H1 (cell line): Measurements from ENCODE around the gene C1orf174. TPM values are rescaled to one million over a fixed set of nuclear protein-coding genes. Genes with fewer than 3 reads are reported as not detected.

ENCODE experiments used
- CTCF ChIA-PET: fragments of 300-600 bp; sonication (Branson Sonifier 250); formaldehyde crosslinking; loops from one replicate; lab custom pipeline; 2021; ENCODE audit not compliant: partially characterized antibody; lab: Charles Lee
- POLR2A ChIA-PET: fragments of 300-600 bp; sonication (Branson Sonifier 250); formaldehyde crosslinking; loops from one replicate; lab custom pipeline; 2021; ENCODE audit warnings: inconsistent platforms; ENCODE audit not compliant: partially characterized antibody; lab: Charles Lee
- DNase-seq, 2 experiments: peaks; one replicate each; pipeline versions ENCODE4 v3.0.0 to v3.0.0-alpha.2; 2010 to 2022; ENCODE audit warnings: low spot score in 2 of 2, low read depth in 1 of 2, mixed read lengths in 1 of 2
- FAIRE-seq: peaks from 2 replicates; lab custom pipeline; 2011; peaks lifted over from hg19 to GRCh38; lab: Jason Lieb, UNC
- H2AFZ ChIP-seq: 2 replicates; pipeline ENCODE4 v1.8.1; 2012; ENCODE audit warnings: low read length, inconsistent platforms
- H2AK5ac ChIP-seq: 2 replicates; pipeline ENCODE4 v1.6.1; 2013; ENCODE audit warnings: low read depth, low read length
- H2BK120ac ChIP-seq: replicated peaks from 2 replicates; pipeline ENCODE3; 2013; ENCODE audit warnings: low read depth, low read length, inconsistent platforms
- H2BK12ac ChIP-seq: 2 replicates; pipeline ENCODE4 v1.6.1; 2013; ENCODE audit warnings: low read depth, low read length
- H2BK15ac ChIP-seq: 2 replicates; pipeline ENCODE4 v1.6.1; 2013; ENCODE audit warnings: low read length
- H2BK20ac ChIP-seq: 2 replicates; pipeline ENCODE4 v1.6.1; 2013; ENCODE audit warnings: low read length
- H2BK5ac ChIP-seq: 2 replicates; pipeline ENCODE4 v1.6.1; 2013; ENCODE audit warnings: low read depth, low read length
- H3K14ac ChIP-seq: 2 replicates; pipeline ENCODE4 v1.6.1; 2013; ENCODE audit warnings: inconsistent platforms; ENCODE audit not compliant: insufficient read length
- H3K18ac ChIP-seq: 2 replicates; pipeline ENCODE4 v1.6.1; 2013; ENCODE audit warnings: low read length; ENCODE audit errors: extremely low read depth
- H3K23ac ChIP-seq: 2 replicates; pipeline ENCODE4 v1.6.1; 2013; ENCODE audit warnings: inconsistent platforms; ENCODE audit not compliant: insufficient read length
- H3K23me2 ChIP-seq: 2 replicates; pipeline ENCODE4 v1.6.1; 2013; ENCODE audit warnings: low read depth, low read length
- H3K27ac ChIP-seq: 2 replicates; pipeline ENCODE4 v1.6.1; 2011; ENCODE audit warnings: low read depth, low read length, inconsistent platforms
- H3K27me3 ChIP-seq, 4 experiments: replicated peaks in 1 of 4; 1 replicate in 1 of 4; 2 replicates in 3 of 4; pipeline versions ENCODE4 v1.6.1 to v1.8.1; 2011 to 2013; ENCODE audit warnings: low read length in 3 of 4, mild to moderate bottlenecking in 3 of 4, inconsistent platforms in 2 of 4, mixed read lengths in 2 of 4, moderate library complexity in 1 of 4; ENCODE audit not compliant: control insufficient read depth in 3 of 4, insufficient read depth in 3 of 4; ENCODE audit errors: extremely low read depth in 1 of 4
- H3K36me3 ChIP-seq, 4 experiments: 2 replicates each; pipeline versions ENCODE4 v1.6.1 to v1.8.1; 2011 to 2013; ENCODE audit warnings: mild to moderate bottlenecking in 4 of 4, low read length in 3 of 4, moderate library complexity in 2 of 4, control low read depth in 1 of 4, inconsistent platforms in 1 of 4; ENCODE audit not compliant: insufficient read depth in 4 of 4, control insufficient read depth in 2 of 4
- H3K4ac ChIP-seq: replicated peaks from 2 replicates; pipeline ENCODE3; 2013; ENCODE audit warnings: low read length, low read depth, mixed read lengths, inconsistent platforms; ENCODE audit not compliant: insufficient read length
- H3K4me1 ChIP-seq, 4 experiments: replicated peaks in 1 of 4; 1 replicate in 1 of 4; 2 replicates in 3 of 4; pipeline versions ENCODE4 v1.6.1 to v1.8.1; 2011 to 2013; ENCODE audit warnings: low read length in 3 of 4, inconsistent platforms in 2 of 4, mixed read lengths in 1 of 4; ENCODE audit not compliant: insufficient read depth in 4 of 4, control insufficient read depth in 3 of 4
- H3K4me2 ChIP-seq, 2 experiments: 2 replicates each; pipeline versions ENCODE4 v1.6.1 to v1.8.1; 2011 to 2013; ENCODE audit warnings: low read depth in 2 of 2, low read length in 2 of 2, control low read depth in 1 of 2, inconsistent platforms in 1 of 2, mild to moderate bottlenecking in 1 of 2; ENCODE audit not compliant: insufficient read depth in 1 of 2
- H3K4me3 ChIP-seq, 4 experiments: fragments of 200-600, 300-600 bp in 1 of 4; sonication (generic), shearing (Covaris generic), sonication (Bioruptor Twin) in 1 of 4; 2 replicates each; pipeline versions ENCODE4 v1.5.1 to v1.8.1; 2011 to 2016; ENCODE audit warnings: low read length in 4 of 4, low read depth in 3 of 4, control low read depth in 2 of 4, inconsistent platforms in 2 of 4, mild to moderate bottlenecking in 2 of 4, mixed read lengths in 1 of 4, moderate library complexity in 1 of 4; ENCODE audit not compliant: insufficient read depth in 2 of 4; ENCODE audit errors: extremely low read depth in 1 of 4
- H3K56ac ChIP-seq: replicated peaks from 2 replicates; pipeline ENCODE3; 2013; ENCODE audit warnings: low read depth, mild to moderate bottlenecking, mixed read lengths, low read length, inconsistent platforms; ENCODE audit not compliant: insufficient read length
- H3K79me1 ChIP-seq: 2 replicates; pipeline ENCODE4 v1.6.1; 2013; ENCODE audit warnings: low read depth, low read length, control low read depth
- H3K79me2 ChIP-seq, 2 experiments: 2 replicates each; pipeline versions ENCODE4 v1.6.1 to v1.8.1; 2012 to 2013; ENCODE audit warnings: low read length in 2 of 2, mild to moderate bottlenecking in 2 of 2, inconsistent platforms in 1 of 2; ENCODE audit not compliant: insufficient read depth in 2 of 2, control insufficient read depth in 1 of 2
- H3K9ac ChIP-seq, 4 experiments: replicated peaks in 1 of 4; 1 replicate in 1 of 4; 2 replicates in 3 of 4; pipeline versions ENCODE4 v1.6.1 to v1.8.1; 2011 to 2013; ENCODE audit warnings: low read depth in 3 of 4, low read length in 3 of 4, control low read depth in 2 of 4, mild to moderate bottlenecking in 2 of 4, moderate library complexity in 2 of 4, inconsistent platforms in 1 of 4; ENCODE audit errors: extremely low read depth in 1 of 4
- H3K9me3 ChIP-seq, 2 experiments: 2 replicates each; pipeline versions ENCODE4 v1.6.1 to v1.8.1; 2012 to 2013; ENCODE audit warnings: mild to moderate bottlenecking in 2 of 2, moderate library complexity in 2 of 2, control low read depth in 1 of 2, inconsistent platforms in 1 of 2, low read depth in 1 of 2, low read length in 1 of 2, mixed read lengths in 1 of 2; ENCODE audit not compliant: insufficient read depth in 2 of 2
- H4K20me1 ChIP-seq, 2 experiments: replicated peaks in 1 of 2; 2 replicates each; pipeline versions ENCODE3 to v1.8.1; 2011 to 2013; ENCODE audit warnings: inconsistent platforms in 2 of 2, low read length in 2 of 2, mild to moderate bottlenecking in 1 of 2; ENCODE audit not compliant: insufficient read depth in 2 of 2, control insufficient read depth in 1 of 2
- H4K5ac ChIP-seq: 2 replicates; pipeline ENCODE4 v1.6.1; 2013; ENCODE audit warnings: low read length, low read depth, mixed read lengths, inconsistent platforms; ENCODE audit not compliant: insufficient read length
- H4K8ac ChIP-seq: 2 replicates; pipeline ENCODE4 v1.8.0; 2013; ENCODE audit warnings: mild to moderate bottlenecking, moderate library complexity, low read length, inconsistent platforms; ENCODE audit not compliant: insufficient read depth; ENCODE audit errors: extremely low read depth
- H4K91ac ChIP-seq: replicated peaks from 2 replicates; pipeline ENCODE3; 2013; ENCODE audit warnings: low read length, mixed read lengths, inconsistent platforms; ENCODE audit not compliant: insufficient read length
- SP2 ChIP-seq: IDR thresholded peaks from 2 replicates; pipeline ENCODE4 v1.6.1; 2012; ENCODE audit warnings: mild to moderate bottlenecking, low read length, inconsistent platforms
- USF2 ChIP-seq: IDR thresholded peaks from 2 replicates; pipeline ENCODE4 v1.6.1; 2011; ENCODE audit warnings: low read length, improper control_type of control experiment
- WGBS, 2 experiments: shearing (Covaris generic) in 1 of 2; methylation state at CpG; one replicate each; pipeline versions ENCODE4 v1.1.6 to v1.1.7; 2013 to 2015; ENCODE audit warnings: low lambda C conversion rate in 2 of 2, mixed read lengths in 2 of 2, inconsistent platforms in 1 of 2, low coverage in 1 of 2, missing lambda C conversion rate in 1 of 2; ENCODE audit not compliant: insufficient replicate concordance in 2 of 2, insufficient coverage in 1 of 2, insufficient read length in 1 of 2; ENCODE audit errors: extremely low coverage in 1 of 2, missing lambda C conversion rate in 1 of 2; 5-methylcytosine and 5-hydroxymethylcytosine counted together
- polyA plus RNA-seq, 7 experiments: library from polyadenylated mRNA; depleted of rRNA in 3 of 7; stranded (reverse) in 5 of 7; unstranded in 2 of 7; fragments of >200 nt in 5 of 7; fragments of 200-250 nt in 2 of 7; gene quantifications; 1 replicate in 5 of 7; 2 replicates in 1 of 7; 4 replicates in 1 of 7; pipeline versions ENCODE4 v1.2.1 to v1.2.3, GENCODE V29; 2011 to 2013; ENCODE audit warnings: missing spikeins in 2 of 7, mixed read lengths in 2 of 7
- total RNA-seq: library from RNA; stranded (reverse); fragmentation: NEBNext Ultra II Directional; extraction: Animal tissue kit (Norgen Biotek cat#: 25700); gene quantifications from 2 replicates; pipeline ENCODE4 v1.2.1, GENCODE V29; 2021

The C1orf174 gene
- total and polyA plus RNA-seq, 2 of the 8 experiments (the other 6 are each of a cell fraction or from before 2014, with no cell fraction given) = 28.4 to 32.4 TPM

GRCh38 chr1:3907621-3908165 lies 7.6 kb upstream of the C1orf174 start:
- Histone ChIP-seq H3K4me2 (no peak overlapping the region), H2AK5ac (no peak overlapping the region), H3K27me3 (no peaks in the 10 kb centered on the region), H4K8ac (no peak overlapping the region), H4K91ac (no peak overlapping the region), H3K14ac (no peak overlapping the region), H3K4me1 (peaks cover 0 to 15% (median 9%) of the 10 kb centered on the region in 4 experiments; a peak in 3 of 7 replicates), H3K36me3 (no peaks in the 10 kb centered on the region), H3K4me3 (no peak overlapping the region), H3K56ac (no peak overlapping the region), H2BK20ac (no peak overlapping the region), H3K9me3 (no peaks in the 10 kb centered on the region), H3K79me2 (no peaks in the 10 kb centered on the region), H3K79me1 (no peaks in the 10 kb centered on the region; the same call in 1 of the 2 replicates), H3K23me2 (no peaks in the 10 kb centered on the region; the same call in 1 of the 2 replicates), H3K18ac (no peak overlapping the region), H3K27ac (no peak overlapping the region), H2BK120ac (no peak overlapping the region), H3K4ac (no peak overlapping the region), H2BK5ac (no peak overlapping the region), H4K20me1 (no peaks in the 10 kb centered on the region), H2BK12ac (no peak overlapping the region), H2AFZ (no peak overlapping the region), H2BK15ac (no peak overlapping the region), H3K9ac (no peak overlapping the region), H3K23ac (no peak overlapping the region), H4K5ac (no peak overlapping the region)
- CTCF ChIA-PET = no interaction called here
- FAIRE-seq (no peak), DNase-seq (no peak)
- 83% methylated on average over 21 of the region's 22 CpGs; no CpG with 5 or more reads in 1 of the 2 experiments for WGBS, 2 experiments
- POLR2A ChIA-PET = interaction anchor here (1.6 kb wide), 1 partner anchor 50 kb away, joined by 3 read pairs; no protein-coding TSS in a partner anchor
- TF ChIP-seq SP2 (no peak), USF2 (no peak)
